CD4-positive, alpha-beta T cell treated with Interleukin-10 for 1 hour (primary cell): Measurements from ENCODE around the gene NUP210L.

ENCODE experiments used
- DNase-seq: peaks from one replicate; pipeline ENCODE4 v3.0.0-alpha.2; 2020

The NUP210L gene

DNA sequence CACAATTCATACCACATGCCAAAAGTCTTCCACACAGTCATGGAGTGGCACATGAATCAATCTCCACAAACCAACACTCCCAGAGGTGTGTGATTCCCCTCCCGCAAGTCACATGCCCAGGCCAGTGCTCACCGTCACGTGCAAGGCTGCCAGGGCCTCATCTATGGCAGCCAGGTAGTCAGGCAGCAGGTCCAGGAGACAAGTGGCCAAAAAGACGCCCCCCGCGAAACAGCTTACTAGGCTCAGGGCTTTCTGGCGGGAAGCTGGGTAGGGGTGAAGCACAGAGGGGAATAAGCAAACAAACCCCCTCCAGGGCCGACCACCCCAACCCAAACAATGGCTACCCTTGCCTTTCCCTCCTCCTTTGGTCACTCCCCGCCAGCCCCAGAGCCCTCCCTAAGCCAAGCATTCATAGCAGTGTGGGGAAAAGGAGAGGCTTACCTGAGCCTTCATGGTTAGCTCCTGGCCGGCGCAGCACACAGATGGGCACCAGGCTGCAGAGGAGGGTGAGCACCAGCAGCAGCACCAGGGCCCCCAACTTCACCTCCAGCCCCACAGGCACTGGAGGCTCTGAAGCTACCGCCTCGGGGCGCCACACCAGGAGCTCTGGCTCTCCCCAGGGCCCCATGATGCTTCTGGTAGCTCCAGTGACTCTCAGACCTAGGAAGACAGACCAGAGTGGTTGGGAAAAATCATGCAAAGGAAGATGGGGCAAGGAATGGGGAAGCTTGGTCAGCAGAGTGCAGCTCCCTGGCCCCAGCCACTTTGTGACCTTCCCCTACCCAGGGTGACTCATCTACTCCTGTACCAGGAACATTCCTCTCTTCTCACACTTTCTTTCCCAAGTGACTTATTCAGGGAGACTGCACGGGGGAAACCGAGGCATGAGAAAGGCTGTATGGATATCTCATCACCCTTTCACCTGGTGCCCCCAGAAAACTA is 192.5 kb downstream of the NUP210L start:
- DNase-seq = no peak

DNA sequence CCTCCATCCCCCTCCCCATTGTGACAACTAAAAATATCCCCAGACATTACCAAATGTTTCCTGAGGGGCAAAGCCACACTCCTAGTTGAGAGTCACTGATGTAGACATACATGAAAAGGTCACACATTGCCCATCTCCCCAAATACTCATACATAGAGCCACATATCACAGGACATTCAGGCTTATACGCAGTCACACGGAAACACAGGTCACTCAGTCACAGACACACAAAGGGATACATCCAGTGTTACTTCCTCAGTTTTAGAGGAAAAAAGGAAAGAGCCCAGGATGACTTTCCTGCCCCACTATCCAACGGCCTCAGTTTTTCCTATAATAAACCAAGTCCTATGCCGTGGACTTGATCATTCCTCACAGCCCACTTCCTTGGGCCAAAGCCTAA is 193.5 kb downstream of the NUP210L start:
- DNase-seq = no peak

DNA sequence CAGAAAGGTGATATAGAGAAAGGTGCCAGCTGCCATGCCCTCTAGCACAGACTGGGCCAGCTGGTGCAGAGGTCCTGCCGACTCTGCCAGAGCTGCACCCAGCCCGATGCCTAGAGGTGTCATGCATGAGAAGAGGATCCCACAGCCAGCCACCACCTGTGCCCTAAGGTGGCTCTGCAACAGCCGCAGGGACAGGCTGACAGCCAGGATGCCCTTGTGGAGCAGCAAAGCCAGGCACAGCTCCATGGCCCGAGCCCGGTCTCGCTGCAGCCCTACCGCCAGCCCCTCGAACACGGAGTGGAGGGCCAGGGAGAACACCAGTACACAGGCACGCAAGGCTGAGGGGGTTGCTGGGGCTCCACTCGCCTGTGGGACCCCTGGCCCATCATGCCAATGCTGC is 194.7 kb downstream of the NUP210L start:
- no peak for DNase-seq

DNA sequence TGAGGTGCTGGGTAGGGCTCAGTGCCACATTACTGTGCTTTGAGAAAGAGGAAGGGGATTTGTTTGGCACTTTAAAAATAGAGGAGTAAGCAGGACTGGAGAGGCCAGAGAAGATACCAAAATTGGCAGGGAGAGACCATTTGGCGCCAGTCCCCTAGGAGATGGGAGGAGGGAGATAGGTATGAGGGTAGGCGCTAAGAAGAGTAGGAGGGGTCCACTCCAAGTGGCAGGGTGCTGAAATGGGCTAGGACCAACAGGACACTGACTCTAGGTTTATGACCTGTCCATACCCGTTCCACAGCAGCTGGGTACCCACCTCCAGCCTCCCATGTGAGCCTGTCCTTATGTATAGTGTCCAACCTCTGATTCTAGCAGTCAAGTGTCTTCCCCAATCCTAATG is 195.4 kb downstream of the NUP210L start:
- no peak for DNase-seq

DNA sequence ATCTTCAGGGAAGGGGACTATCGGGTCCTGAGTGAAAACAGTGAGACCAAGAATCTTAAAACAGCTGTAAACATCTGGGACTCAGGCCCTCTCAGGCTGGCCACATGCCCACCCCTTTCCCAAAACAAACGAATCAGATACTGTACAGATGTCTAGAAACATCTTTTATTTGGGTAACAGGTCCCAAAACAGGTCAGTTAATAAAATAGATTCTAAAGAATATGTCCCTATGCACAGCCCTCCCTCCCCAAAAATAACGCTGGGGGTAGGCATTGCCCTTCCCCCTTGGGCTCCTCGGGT is 196.0 kb downstream of the NUP210L start:
- no peak for DNase-seq

DNA sequence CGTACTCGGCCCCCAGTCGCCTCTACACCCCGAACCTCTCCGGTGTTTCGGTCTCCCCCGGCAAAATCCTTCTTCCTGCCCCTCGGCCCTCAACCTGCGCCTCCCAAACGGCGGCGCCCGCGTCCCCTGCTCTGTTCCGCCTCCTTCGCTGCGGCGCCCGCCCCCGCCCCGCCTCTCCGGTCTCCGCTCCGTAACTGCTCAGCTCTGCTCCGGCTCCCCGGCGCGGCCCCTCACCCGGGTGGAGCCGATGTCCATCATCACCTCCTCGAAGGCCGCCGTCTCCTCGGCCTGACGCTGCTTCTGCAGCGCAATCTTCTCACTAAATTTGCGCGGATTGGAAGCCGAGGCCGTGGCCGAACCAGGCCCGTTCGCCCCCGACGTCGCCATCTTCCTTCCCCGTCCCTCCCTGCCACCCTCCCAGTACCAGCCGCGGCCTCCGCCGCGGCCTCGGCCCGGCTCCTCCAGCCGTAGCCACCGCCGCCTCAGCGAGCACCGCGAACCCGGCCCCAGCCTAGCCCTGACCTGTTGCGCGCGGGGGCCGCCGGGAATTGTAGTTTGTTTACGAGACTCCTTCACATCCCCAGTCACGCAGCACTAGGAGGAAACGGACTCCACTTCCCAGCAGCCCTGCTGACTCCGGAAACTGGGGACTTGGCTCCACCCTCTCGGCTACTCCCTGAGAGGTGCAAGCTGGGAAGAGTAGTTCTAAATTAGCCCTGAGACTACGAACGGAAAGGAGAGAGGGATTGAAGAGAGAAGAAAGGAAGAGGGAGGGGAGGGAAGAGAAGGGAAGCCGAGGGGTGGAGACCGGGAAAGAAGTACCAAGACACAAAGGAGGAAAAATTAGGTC is 196.5 kb downstream of the NUP210L start, which contains the start of gene CRTC2:
CRTC2 (minus strand) TSS at position 502 of the 850 bp plus-strand sequence; CDS start at position 387, 115 bp downstream.
- peak; percentile 98 for DNase-seq

DNA sequence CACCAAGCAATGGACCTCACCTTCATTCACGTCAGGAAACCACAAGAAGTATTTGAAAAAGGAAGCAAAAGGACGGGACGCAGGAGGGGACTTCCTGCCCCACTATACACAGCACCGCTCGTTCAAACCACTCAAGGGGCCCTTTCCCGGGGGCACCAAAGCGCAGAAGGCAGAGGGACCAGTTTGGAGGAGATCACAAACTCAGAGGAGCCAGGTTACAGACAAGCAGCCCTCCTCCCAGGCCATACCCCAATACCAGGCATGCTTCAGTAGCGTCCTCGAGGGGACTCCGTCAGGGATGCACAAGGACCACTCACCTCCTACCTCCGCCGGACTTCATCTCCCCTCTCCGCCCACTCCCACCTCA is 197.1 kb downstream of the NUP210L start:
- peak; percentile 61 for DNase-seq

DNA sequence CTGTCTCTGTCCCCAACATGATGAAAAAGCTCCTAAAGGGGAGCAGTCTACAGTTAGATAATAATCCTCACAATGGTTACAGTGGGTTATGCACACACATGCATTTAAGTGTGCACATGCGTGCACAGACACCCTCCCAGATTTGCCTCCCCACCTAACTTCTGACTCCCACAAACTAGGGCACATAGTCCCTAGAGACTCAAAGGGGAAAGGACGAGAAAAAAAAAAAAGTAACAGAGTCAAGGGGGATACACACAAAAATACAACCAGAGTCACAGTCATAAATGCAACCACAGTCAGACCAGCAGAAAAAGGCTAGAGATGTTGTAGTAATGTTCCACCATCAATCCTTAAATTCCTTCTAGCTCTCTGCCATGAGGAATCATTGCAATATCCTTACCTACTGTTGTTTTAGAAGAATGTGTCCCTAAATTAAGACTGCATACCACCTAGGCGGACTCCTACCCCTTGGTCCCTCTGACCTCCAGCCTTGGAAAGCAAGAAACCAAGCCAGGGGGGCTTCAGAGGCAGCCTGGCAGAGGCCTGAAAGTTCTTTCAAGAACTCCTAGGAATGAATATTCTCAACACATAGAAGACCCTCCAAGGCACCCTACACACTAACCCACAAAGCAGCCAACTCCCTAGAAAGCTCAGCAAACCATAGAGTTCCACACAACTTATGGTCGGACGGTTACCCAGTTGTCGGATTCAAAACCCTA is 197.7 kb downstream of the NUP210L start:
- DNase-seq = no peak

DNA sequence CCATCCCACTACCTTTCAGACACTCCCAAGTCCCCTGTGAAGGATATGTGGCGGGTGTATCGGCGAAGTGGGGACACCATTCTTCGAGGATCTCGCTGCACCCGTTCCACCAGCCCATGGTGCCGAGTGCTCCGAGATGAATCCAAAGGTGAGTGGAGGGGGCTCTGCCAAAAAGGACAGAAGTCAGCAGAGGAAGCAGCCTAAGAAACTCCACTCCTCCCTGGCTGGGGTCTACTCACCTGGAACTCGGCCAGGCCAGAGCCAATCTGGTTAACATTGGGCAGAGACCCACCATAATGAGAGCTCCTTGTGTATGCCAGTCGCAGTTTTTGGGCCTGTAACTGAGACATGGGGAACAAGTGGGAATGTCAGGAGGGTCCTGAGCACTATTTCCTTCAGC is 200.0 kb downstream of the NUP210L start:
- DNase-seq = no peak

DNA sequence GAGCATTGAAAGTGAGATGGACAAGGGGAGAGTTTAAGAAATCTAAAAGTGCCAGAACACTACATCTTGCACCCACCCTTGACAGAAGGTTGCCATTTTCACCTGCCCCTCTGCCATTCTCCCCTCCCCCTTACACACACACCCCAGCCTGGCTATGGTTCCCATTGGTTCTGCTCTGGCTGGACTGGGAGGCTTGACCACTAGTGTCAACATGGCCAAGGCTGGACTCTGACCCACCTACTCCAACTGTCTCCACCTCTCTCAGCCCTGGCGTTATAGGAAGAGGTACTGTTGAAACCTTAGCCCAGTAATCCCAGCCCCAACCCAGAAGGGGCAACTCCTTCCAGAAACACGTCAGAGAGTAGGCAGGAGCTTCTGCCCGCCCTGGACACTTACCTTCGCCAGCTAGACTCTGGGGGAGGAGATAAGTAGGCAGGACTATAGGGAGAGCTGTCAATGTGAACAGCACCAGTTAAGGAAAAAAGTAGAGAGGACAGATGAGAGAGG is 201.0 kb downstream of the NUP210L start:
- DNase-seq = no peak

DNA sequence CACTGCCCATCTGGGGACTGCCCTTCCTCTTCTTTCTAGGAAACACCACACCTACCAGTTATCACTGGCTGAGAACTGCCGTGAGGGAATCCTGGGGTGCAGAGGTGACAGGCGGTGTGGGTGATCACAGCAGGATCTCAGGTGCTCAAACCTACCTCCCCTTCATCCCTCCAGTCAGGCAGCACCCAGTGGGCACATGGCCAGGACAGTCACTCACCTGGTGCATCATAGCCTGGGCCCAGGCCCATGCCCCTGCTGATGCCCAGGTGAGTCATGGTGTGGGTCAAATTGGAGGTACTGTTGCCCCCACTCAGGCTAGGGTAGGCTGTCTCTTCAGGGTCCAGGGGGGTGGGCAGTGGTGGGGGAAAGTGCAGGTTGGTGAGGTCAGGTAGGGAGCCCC is 203.1 kb downstream of the NUP210L start:
- no peak for DNase-seq

DNA sequence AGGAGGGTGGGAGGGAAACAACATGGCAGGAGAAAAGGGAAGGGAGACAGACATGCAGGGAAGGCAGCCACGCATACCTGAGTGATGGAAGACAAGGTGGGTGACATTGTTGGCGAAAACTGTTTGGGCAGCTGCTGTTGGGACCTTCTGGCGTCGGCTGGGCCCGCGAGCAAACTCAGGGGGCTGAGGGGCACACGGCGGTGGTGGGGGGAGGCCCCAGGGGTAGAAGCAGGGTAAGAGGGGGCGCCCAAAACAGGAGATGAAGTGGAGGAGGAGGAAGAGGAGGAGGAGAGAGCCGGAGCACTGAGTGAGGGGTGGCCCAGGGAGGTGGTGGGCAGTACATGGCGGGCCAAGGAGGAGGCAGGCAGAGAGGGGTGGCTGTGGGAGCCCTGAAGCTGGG is 203.7 kb downstream of the NUP210L start:
- DNase-seq = no peak

DNA sequence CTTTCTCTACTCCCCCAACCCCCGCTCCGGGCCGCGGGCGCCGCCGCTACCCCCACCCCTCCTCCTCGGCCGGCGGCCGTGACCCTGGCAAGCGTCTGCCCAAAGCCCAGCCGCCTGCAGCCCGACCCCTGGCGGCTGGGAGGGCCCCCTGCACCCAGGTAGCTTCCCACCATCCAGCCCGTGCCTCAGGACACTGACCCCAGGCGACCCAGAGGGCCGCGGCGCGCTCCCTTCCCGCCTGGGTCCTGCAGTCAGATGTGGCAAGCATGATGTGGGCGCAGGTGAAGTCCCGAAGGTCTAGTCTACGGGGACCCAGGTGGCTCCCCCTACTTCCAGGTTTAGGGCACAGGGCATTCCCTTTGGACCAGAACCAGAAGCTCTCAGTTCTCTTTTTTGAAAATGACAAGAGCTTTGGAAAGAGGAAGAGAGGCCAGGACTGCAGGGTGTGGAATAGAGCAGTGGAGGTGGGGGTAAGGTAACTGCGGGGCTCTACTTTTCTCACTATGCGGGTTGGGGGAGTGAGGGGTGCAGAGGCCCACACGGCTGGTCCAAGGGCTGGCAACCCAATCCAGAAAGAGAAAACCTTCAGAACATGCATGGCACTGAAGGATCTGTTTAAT is 208.1 kb downstream of the NUP210L start, which contains the start of gene DENND4B:
DENND4B (minus strand) TSS at position 97 of the 620 bp plus-strand sequence. CDS start 2,344 bp downstream, outside the sequence.
- peak; percentile 82 for DNase-seq

DNA sequence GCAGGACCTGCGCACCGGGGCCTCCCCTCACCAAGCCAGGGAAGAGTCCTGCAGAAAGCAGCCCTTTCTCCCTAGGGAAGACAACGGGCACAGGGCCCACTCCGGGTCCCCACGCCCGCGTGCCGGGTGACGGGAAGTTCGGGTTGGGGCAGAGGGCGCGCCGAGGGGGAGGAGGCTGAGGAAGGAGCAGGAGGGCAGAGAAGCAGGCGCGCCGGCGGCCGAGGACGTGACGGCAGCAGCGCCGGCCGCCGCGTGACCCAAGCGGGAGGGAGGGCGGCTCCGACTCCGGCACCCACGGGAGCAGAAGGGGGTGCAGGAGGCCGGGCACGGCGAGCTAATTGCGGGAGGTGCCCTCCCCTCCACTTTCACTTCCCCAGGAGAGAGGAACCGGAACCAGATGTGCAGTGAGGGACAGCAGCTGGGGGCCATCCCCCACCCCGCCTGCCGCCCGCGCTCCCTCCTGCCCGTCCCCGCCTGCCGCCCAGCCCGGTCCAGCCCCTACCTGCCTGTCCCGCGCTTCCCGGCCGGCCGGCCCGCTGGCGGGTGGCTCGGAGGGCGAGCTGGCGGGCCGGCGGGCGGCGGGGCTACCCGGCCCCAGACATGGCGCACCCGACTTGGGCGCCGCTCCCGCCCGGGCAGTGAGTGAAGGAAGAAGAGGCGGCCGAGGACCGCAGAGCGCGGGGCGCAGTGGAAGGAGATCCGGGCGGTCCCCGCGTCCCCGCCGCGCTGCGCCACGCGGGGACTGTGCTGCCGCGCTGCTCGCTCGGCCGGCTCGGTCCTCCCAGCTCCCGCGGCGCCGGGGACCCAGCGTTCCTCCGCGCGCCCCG is 208.9 kb downstream of the NUP210L start:
- DNase-seq = peak; percentile 84

DNA sequence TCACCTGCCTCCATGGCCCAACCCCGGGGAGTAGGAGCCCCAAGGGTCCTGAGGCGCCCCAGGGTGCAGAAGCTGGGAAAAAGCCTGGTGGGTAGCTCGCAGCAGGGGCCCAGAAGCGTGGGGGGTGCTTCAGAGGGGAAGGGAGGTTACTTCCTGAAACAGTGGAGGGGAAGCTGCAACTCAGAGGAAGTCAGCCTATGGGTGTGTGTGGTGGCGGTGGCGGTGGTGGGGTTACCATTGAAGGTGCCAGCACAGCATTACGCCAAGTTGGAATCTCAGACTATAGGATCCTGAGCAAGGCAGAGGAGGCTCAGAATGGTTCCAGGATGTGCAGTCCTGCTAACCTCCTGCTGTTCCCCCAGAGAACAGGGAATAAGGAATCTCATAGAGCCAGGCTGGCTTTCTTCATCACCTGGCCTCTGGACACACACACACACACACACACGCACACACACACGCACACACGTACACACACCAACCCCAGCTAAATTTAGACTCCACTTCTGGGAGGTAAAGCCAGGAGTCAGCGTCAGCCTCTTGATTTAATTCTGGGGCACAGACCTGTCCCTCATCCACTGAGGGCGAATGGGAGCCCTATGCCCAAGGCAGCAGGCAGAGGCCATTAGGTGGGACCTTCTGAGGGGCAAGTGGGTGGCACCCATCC is 209.6 kb downstream of the NUP210L start:
- DNase-seq = peak; percentile 86

DNA sequence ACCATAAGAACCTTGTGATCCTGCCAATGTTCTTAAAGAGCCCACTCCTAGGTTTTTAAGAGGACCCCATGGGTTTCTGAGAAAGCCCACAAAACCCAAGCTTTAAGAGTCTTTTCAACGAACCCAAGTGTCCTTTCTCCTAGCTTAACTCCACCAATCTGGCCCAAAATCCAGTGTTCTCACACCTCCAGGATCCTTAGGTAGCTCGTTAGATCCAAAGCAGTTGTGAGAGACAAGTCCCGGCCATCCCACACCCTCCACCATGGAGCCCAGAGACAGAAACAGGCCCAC is 210.1 kb downstream of the NUP210L start:
- DNase-seq = no peak

DNA sequence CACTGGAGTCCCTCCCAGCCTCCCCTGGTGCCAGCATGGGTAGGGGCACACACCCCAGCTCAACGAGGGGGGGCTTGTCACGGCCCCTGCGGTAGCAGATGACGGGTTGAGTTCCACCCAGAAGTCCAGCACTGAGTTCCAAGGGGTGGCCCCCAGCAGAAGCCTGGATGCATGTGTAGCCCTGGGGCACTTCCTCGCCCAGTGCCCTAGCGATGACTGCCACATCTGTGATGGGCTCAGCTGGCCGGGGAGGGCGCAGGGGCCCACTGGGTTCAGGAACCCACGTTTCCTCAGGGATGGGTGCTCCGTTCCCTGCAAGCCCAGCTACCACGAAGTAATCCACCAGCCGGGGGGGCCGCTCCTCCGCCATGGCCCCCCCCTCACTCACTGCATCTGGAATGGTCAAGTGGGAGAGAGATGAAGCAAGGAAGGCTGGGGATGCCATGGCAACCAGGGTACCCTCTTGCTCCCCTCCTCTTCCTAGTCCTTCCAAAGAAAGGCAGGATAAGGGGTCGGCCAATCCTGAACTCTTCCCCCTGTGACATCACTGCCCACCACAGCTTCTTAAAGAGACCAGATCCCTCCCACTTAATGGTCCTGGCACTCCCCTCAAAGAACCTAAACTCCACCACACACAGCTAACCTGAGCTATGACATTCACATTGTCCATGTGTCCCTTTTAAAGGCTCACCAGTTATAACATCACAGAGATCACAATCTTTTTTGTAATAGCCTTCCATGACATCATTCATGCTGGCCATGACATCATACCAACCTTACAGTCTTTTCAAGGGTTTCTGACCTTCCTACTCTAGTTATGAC is 210.7 kb downstream of the NUP210L start:
- peak; percentile 46 for DNase-seq

DNA sequence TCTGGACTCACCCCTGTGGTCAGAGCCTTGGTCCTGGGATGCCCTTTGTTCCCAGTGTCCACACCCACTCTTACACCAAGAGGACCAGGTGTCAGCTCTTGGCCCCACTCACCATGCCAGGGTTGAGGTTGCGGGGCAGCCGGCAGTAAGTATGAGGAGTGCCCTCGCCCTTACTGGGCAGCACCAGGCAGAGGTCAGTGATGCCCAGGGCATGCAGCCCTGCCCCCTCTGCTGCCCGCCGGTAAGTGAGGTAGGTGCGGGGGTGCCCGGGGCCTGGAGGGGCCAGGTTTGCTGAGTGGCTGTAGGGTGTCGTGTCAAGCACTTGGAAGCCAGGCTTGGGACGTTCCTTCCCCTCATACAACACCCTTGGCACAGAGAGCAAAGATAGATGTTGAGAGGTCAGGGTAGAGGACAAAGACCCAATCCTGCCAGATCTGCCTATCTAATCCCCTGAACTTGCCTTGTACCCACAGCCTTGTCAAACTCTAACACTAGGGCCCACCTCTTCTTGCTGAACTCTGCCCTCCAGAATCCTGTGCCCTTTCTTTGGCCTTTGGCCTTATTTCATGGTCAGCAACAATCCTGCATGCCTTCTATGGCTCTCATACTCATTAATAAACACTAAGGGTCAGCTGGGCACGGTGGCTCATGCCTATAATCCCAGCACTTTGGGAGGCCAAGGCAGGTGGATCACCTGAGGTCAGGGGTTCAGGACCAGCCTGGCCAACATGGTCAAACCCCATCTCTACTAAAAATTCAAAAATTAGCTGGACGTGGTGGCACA is 211.9 kb downstream of the NUP210L start:
- no peak for DNase-seq
